ENCODE results near the gene TRPV6.

The TRPV6 gene

DNA sequence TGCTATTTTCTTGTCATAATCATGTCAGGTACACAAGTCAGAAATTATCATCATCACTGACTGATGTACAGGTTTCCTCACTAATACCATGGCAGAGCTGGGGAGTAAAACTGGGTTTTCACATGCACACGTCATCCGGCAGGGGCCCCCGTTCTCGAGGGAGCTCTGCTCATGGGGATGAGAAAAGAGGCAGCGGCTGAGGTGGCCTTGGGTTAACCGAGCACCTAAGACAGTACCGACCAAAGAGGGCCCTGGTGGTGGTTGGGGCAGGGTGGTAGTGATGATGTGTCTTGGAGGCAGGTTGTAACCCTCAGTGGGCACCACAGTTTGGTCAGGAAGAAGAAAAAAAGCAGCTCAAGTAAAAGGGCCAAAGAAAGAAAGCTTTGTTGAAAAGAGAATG is 12.1 kb upstream of the TRPV6 start:
- Histone ChIP-seq H2AK5ac (ENCODE audit: low read depth, low read length) (no peak overlapping the region), H3K9ac (ENCODE audit: low read depth, low read length, poor library complexity) (no peak overlapping the region), H3K18ac (ENCODE audit: low read length) (no peak overlapping the region), H2BK5ac (ENCODE audit: low read length) (no peak overlapping the region), H3K79me1 (ENCODE audit: low read depth, low read length) (no peaks in the 10 kb centered on the region), H3K27ac (replicated peaks; ENCODE audit: low read length) (no peak overlapping the region), H3K14ac (ENCODE audit: low read length) (no peak overlapping the region), H4K8ac (ENCODE audit: low read depth, low read length) (no peak overlapping the region), H3K4me3 (ENCODE audit: low read length in 2 of 2) (no peak overlapping the region), H2BK12ac (ENCODE audit: low read length) (no peak overlapping the region), H2BK120ac (ENCODE audit: low read depth, low read length) (no peak overlapping the region), H3K4ac (ENCODE audit: low read length) (no peak overlapping the region), H3K23ac (ENCODE audit: low read depth, low read length, poor library complexity) (no peak overlapping the region), H3K4me1 (ENCODE audit: control insufficient read depth in 2 of 2, insufficient read depth in 1 of 2, low read depth in 1 of 2, low read length in 2 of 2) (peaks cover 0 to 9% of the 10 kb centered on the region in 2 donors), H3K27me3 (ENCODE audit: control insufficient read depth in 3 of 3, insufficient read depth in 3 of 3, low read depth in 1 of 3, low read length in 3 of 3) (no peaks in the 10 kb centered on the region), H4K91ac (ENCODE audit: low read depth, low read length, poor library complexity) (no peak overlapping the region), H3K36me3 (replicated peaks in 1 of 2; ENCODE audit: control insufficient read depth in 2 of 2, insufficient read depth in 2 of 2, low read length in 2 of 2) (no peaks in the 10 kb centered on the region), H2AFZ (ENCODE audit: low read length) (no peak overlapping the region), H2BK15ac (ENCODE audit: low read length) (no peak overlapping the region), H3K9me3 (replicated peaks in 1 of 2; ENCODE audit: control insufficient read depth in 2 of 2, insufficient read depth in 1 of 2, low read depth in 1 of 2, low read length in 2 of 2) (no peaks in the 10 kb centered on the region), H3K4me2 (ENCODE audit: insufficient read depth, low read length, poor library complexity, severe bottlenecking) (no peak overlapping the region)
- DNase-seq (ENCODE audit: low spot score) = no peak
- WGBS, 2 donors (ENCODE audit: extremely low coverage in 2 of 2, insufficient read length in 2 of 2, insufficient replicate concordance in 1 of 2) = no CpG with 5 or more reads among the region's 7 CpGs

DNA sequence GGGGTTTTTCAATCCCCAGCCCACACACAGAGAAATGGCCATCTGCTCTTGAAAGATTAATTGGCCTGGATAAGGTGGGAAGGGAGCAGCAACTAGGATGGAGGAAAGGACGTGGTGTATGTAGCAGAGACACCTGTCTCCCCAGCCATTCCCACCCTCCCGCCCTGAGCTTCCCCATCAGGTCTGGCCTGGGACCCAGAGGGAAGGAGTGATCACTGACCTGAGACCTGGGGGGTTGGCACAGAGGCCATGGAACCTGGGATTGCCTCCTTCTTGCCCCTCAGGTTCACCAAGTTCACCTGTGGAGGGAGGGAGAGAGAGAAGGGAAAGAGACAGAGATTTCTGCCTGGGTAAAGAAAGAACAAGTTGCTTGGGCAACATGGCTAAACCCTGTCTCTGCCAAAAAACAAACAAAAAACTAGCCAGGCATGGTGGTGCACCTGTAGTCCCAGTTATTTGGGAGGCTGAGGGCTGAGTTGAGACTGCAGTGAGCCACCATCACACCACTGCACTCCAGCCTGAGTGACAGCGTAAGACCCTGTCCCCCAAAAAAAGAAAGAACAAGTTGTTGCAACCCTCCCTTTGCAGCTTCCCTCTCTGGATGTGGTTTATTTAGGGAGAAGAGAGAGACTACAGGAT is 11.3 kb upstream of the TRPV6 start:
- Histone ChIP-seq H2AK5ac (ENCODE audit: low read depth, low read length) (no peak overlapping the region), H2BK120ac (ENCODE audit: low read depth, low read length) (no peak overlapping the region), H3K4me2 (ENCODE audit: insufficient read depth, low read length, poor library complexity, severe bottlenecking) (no peak overlapping the region), H4K91ac (ENCODE audit: low read depth, low read length, poor library complexity) (no peak overlapping the region), H3K23ac (ENCODE audit: low read depth, low read length, poor library complexity) (no peak overlapping the region), H3K4me1 (ENCODE audit: control insufficient read depth in 2 of 2, insufficient read depth in 1 of 2, low read depth in 1 of 2, low read length in 2 of 2) (peaks cover 0 to 8% of the 10 kb centered on the region in 2 donors), H3K18ac (ENCODE audit: low read length) (no peak overlapping the region), H3K4me3 (ENCODE audit: low read length in 2 of 2) (no peak overlapping the region), H2AFZ (ENCODE audit: low read length) (no peak overlapping the region), H2BK12ac (ENCODE audit: low read length) (no peak overlapping the region), H3K4ac (ENCODE audit: low read length) (no peak overlapping the region), H3K27ac (replicated peaks; ENCODE audit: low read length) (no peak overlapping the region), H2BK5ac (ENCODE audit: low read length) (no peak overlapping the region), H3K79me1 (ENCODE audit: low read depth, low read length) (no peaks in the 10 kb centered on the region), H3K36me3 (replicated peaks in 1 of 2; ENCODE audit: control insufficient read depth in 2 of 2, insufficient read depth in 2 of 2, low read length in 2 of 2) (no peaks in the 10 kb centered on the region), H3K9me3 (replicated peaks in 1 of 2; ENCODE audit: control insufficient read depth in 2 of 2, insufficient read depth in 1 of 2, low read depth in 1 of 2, low read length in 2 of 2) (no peaks in the 10 kb centered on the region), H2BK15ac (ENCODE audit: low read length) (no peak overlapping the region), H3K14ac (ENCODE audit: low read length) (no peak overlapping the region), H4K8ac (ENCODE audit: low read depth, low read length) (no peak overlapping the region), H3K9ac (ENCODE audit: low read depth, low read length, poor library complexity) (no peak overlapping the region), H3K27me3 (ENCODE audit: control insufficient read depth in 3 of 3, insufficient read depth in 3 of 3, low read depth in 1 of 3, low read length in 3 of 3) (no peaks in the 10 kb centered on the region)
- no CpG with 5 or more reads among the region's 3 CpGs for WGBS, 2 donors (ENCODE audit: extremely low coverage in 2 of 2, insufficient read length in 2 of 2, insufficient replicate concordance in 1 of 2)
- no peak for DNase-seq (ENCODE audit: low spot score)

DNA sequence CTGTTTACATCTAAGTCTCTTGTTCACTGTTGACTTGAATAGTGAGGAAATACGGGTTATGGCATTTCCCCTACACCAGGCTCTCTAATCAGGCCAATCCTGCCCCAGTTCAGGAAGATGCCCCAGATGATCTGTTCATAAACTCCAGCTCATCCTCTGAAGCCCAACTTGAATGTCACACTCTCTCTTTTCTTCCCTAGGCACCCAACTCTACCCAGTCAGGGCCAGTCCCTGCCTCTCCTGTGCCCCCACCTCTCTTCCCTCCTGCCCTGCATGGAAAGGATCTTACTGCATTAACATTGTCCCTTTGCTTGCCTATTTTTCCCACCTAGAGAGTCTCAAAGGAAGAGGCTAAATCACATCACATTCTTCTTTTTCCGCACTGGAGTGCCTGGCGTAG is 10.6 kb upstream of the TRPV6 start:
- peaks cover 0 to 6% of the 10 kb centered on the region in 2 donors for H3K4me1 ChIP-seq (ENCODE audit: control insufficient read depth in 2 of 2, insufficient read depth in 1 of 2, low read depth in 1 of 2, low read length in 2 of 2)
- H3K23ac ChIP-seq (ENCODE audit: low read depth, low read length, poor library complexity) = no peak overlapping the region
- H3K9ac ChIP-seq (ENCODE audit: low read depth, low read length, poor library complexity) = no peak overlapping the region
- H3K4me3 ChIP-seq (ENCODE audit: low read length in 2 of 2) = no peak overlapping the region
- H4K8ac ChIP-seq (ENCODE audit: low read depth, low read length) = no peak overlapping the region
- H2BK5ac ChIP-seq (ENCODE audit: low read length) = no peak overlapping the region
- no peak overlapping the region for H2BK15ac ChIP-seq (ENCODE audit: low read length)
- no peaks in the 10 kb centered on the region for H3K9me3 ChIP-seq (replicated peaks in 1 of 2; ENCODE audit: control insufficient read depth in 2 of 2, insufficient read depth in 1 of 2, low read depth in 1 of 2, low read length in 2 of 2)
- DNase-seq (ENCODE audit: low spot score) = no peak
- no peak overlapping the region for H2BK120ac ChIP-seq (ENCODE audit: low read depth, low read length)
- H3K36me3 ChIP-seq (replicated peaks in 1 of 2; ENCODE audit: control insufficient read depth in 2 of 2, insufficient read depth in 2 of 2, low read length in 2 of 2) = no peaks in the 10 kb centered on the region
- H3K79me1 ChIP-seq (ENCODE audit: low read depth, low read length) = no peaks in the 10 kb centered on the region
- WGBS, 2 donors (ENCODE audit: extremely low coverage in 2 of 2, insufficient read length in 2 of 2, insufficient replicate concordance in 1 of 2) = no CpG with 5 or more reads among the region's 3 CpGs
- no peak overlapping the region for H3K4ac ChIP-seq (ENCODE audit: low read length)
- H3K14ac ChIP-seq (ENCODE audit: low read length) = no peak overlapping the region
- H2AFZ ChIP-seq (ENCODE audit: low read length) = no peak overlapping the region
- no peak overlapping the region for H3K27ac ChIP-seq (replicated peaks; ENCODE audit: low read length)
- no peak overlapping the region for H4K91ac ChIP-seq (ENCODE audit: low read depth, low read length, poor library complexity)
- no peak overlapping the region for H2BK12ac ChIP-seq (ENCODE audit: low read length)
- no peak overlapping the region for H3K18ac ChIP-seq (ENCODE audit: low read length)
- H3K4me2 ChIP-seq (ENCODE audit: insufficient read depth, low read length, poor library complexity, severe bottlenecking) = no peak overlapping the region
- no peak overlapping the region for H2AK5ac ChIP-seq (ENCODE audit: low read depth, low read length)
- H3K27me3 ChIP-seq (ENCODE audit: control insufficient read depth in 3 of 3, insufficient read depth in 3 of 3, low read depth in 1 of 3, low read length in 3 of 3) = no peaks in the 10 kb centered on the region

DNA sequence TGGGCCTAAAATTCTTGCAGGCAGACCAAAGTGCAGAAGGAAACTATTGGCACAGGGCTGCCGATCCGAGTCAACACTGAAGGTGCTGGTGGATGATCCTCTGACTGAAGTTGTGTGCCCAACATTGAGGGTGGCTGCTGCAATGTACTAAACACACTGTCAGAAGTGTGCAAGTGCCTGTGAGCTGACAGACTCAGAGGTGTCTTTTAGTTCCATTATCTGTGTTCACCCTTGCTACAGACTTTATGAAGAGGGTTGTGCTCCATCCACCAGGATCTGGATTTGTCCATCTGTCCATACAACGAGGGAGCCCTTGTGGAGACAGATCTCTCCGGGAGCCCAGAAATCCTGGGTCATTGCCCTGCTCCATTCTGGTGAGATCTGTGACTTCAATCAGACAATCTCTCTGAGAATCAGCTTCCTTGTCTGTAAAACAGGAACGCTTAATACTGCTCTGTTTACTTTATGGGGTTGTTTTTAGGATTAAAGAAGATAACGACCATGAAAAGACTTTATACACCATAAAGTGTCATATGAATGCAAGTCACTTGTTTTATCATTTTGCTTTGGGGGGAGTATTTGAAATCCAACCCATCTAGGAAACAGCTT is 9.5 kb upstream of the TRPV6 start:
- Histone ChIP-seq H3K9ac (ENCODE audit: low read depth, low read length, poor library complexity) (no peak overlapping the region), H3K79me1 (ENCODE audit: low read depth, low read length) (no peaks in the 10 kb centered on the region), H3K14ac (ENCODE audit: low read length) (no peak overlapping the region), H2BK5ac (ENCODE audit: low read length) (no peak overlapping the region), H3K4me1 (ENCODE audit: control insufficient read depth in 2 of 2, insufficient read depth in 1 of 2, low read depth in 1 of 2, low read length in 2 of 2) (peaks cover 0 to 9% of the 10 kb centered on the region in 2 donors), H3K9me3 (replicated peaks in 1 of 2; ENCODE audit: control insufficient read depth in 2 of 2, insufficient read depth in 1 of 2, low read depth in 1 of 2, low read length in 2 of 2) (peaks cover 0 to 4% of the 10 kb centered on the region in 2 donors), H3K27ac (replicated peaks; ENCODE audit: low read length) (no peak overlapping the region), H2BK15ac (ENCODE audit: low read length) (no peak overlapping the region), H3K23ac (ENCODE audit: low read depth, low read length, poor library complexity) (no peak overlapping the region), H2AK5ac (ENCODE audit: low read depth, low read length) (no peak overlapping the region), H3K18ac (ENCODE audit: low read length) (no peak overlapping the region), H3K4me2 (ENCODE audit: insufficient read depth, low read length, poor library complexity, severe bottlenecking) (no peak overlapping the region), H3K4me3 (ENCODE audit: low read length in 2 of 2) (no peak overlapping the region), H4K91ac (ENCODE audit: low read depth, low read length, poor library complexity) (no peak overlapping the region), H2BK120ac (ENCODE audit: low read depth, low read length) (no peak overlapping the region), H3K4ac (ENCODE audit: low read length) (no peak overlapping the region), H4K8ac (ENCODE audit: low read depth, low read length) (no peak overlapping the region), H3K27me3 (ENCODE audit: control insufficient read depth in 3 of 3, insufficient read depth in 3 of 3, low read depth in 1 of 3, low read length in 3 of 3) (peaks cover 0 to 3% (median 0%) of the 10 kb centered on the region in 3 experiments), H2AFZ (ENCODE audit: low read length) (no peak overlapping the region), H2BK12ac (ENCODE audit: low read length) (no peak overlapping the region), H3K36me3 (replicated peaks in 1 of 2; ENCODE audit: control insufficient read depth in 2 of 2, insufficient read depth in 2 of 2, low read length in 2 of 2) (no peaks in the 10 kb centered on the region)
- no peak for DNase-seq (ENCODE audit: low spot score)
- no CpG with 5 or more reads among the region's 6 CpGs for WGBS, 2 donors (ENCODE audit: extremely low coverage in 2 of 2, insufficient read length in 2 of 2, insufficient replicate concordance in 1 of 2)
